NCI-H460 (cell line): Measurements from ENCODE around the gene HEPN1. TPM values are rescaled to one million over a fixed set of nuclear protein-coding genes. Genes with fewer than 3 reads are reported as not detected.
"Not testable (repeated sequence)": the region's sequence is repeated elsewhere in the genome, so short reads cannot be mapped to it uniquely, and the experiment has no call there.

Source experiments
- DNase-seq: peaks from one replicate; pipeline ENCODE4 v3.0.0-alpha.2; 2016; ENCODE audit warnings: low read depth; ENCODE audit errors: extremely low read depth
- total RNA-seq: library from RNA; depleted of rRNA; stranded (reverse); fragments of >200 nt; shearing (Covaris generic); gene quantifications from 2 replicates; pipeline ENCODE4 v1.2.3, GENCODE V29; 2014

HEPN1 gene
- total RNA-seq, 1 experiment from 2014 or later = not detected

- DNase-seq = no peak
Measured at GRCh38 chr11:124938206-124938765, 19.2 kb downstream of the HEPN1 start.

GRCh38 chr11:124938970-124939369 is 19.9 kb downstream of the HEPN1 start:
- DNase-seq = no peak

- DNase-seq = no peak
Measured at GRCh38 chr11:124941703-124942102, 22.7 kb downstream of the HEPN1 start.

- DNase-seq = no peak
Measured at GRCh38 chr11:124942466-124943253, 23.6 kb downstream of the HEPN1 start.

GRCh38 chr11:124943254-124943616 is 24.2 kb downstream of the HEPN1 start:
- no peak for DNase-seq

- no peak for DNase-seq
Measured at GRCh38 chr11:124943741-124944140, 24.7 kb downstream of the HEPN1 start.

GRCh38 chr11:124944565-124944964 is 25.5 kb downstream of the HEPN1 start:
- DNase-seq = no peak

GRCh38 chr11:124945826-124946225 is 26.8 kb downstream of the HEPN1 start:
- no peak for DNase-seq

GRCh38 chr11:124946735-124947141 is 27.7 kb downstream of the HEPN1 start:
- DNase-seq = no peak

GRCh38 chr11:124950601-124951330 is 31.7 kb downstream of the HEPN1 start:
- no peak for DNase-seq

- no peak for DNase-seq
Measured at GRCh38 chr11:124951341-124951740, 32.3 kb downstream of the HEPN1 start.

- DNase-seq = peak; percentile 94
Measured at GRCh38 chr11:124953753-124954589, 34.9 kb downstream of the HEPN1 start, which contains the start of gene CCDC15. TSS of gene CCDC15 (plus strand) at chr11:124954202. CDS start at chr11:124954733, 531 bp downstream.

GRCh38 chr11:124954590-124954955 is 35.5 kb downstream of the HEPN1 start:
- DNase-seq = no peak

GRCh38 chr11:124955035-124955434 is 36.0 kb downstream of the HEPN1 start:
- no peak for DNase-seq

GRCh38 chr11:124961972-124962609 is 43.0 kb downstream of the HEPN1 start:
- peak; percentile 66 for DNase-seq

GRCh38 chr11:124968197-124968596 is 49.1 kb downstream of the HEPN1 start:
- not testable (repeated sequence) for DNase-seq
